ENCODE results near the gene ITGA3.

DNA sequence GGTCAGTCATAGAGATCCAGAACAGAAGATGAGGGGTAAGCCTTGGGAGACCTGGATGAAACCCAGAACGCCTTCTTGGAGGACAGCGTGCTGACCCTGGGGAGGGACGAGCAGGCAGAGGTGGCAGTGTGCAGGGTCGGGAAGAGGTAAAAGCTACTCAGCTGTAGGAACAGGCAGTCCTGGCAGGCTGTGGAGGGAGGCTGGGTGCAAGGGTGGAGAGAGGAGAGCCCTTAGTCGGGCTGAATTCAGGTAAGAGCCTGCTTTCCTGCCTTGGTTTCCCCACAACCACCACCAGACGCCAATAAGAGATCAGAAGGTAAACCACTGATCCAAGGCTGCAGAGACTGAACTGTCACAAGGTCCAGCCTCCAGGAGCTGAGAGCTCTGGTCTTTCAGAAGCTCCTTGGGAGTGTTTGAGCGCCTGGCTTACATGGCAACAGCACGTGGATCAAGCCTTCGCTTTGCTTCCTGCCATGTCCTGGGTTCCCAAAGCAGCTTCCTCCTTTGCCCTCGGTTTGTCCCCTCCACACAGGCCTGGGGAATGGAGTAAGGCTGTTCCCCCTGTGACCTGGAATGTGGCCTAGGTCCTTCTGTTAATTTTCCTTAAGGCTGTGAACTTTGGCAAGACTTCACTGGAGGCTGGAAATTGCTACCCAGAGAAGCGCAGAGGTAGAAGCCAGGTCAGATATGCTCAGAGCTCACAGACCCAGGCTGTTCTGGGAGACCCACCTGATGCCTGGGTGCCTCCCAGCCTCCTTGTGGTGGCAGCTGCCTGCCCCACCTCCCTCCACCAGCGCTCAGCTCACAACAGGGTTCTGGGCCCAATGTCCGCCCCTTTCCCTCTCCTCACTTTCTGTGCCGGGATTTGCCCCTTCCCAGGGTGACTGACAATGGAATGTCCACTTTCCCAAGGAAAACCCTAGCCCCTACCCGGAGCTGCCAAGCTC is 35.3 kb downstream of the ITGA3 start:
- TF ChIP-seq RXRA (IDR thresholded peaks at IDR 0.05) (no peak), FOXA1 (IDR thresholded peaks at IDR 0.05) (no peak), GABPA (IDR thresholded peaks at IDR 0.05 in 1 of 2, conservative IDR thresholded peaks at IDR 0.05 in 1 of 2) (no peak), SP1 (IDR thresholded peaks at IDR 0.05) (no peak), YY1 (IDR thresholded peaks at IDR 0.05) (no peak), RAD21 (IDR thresholded peaks at IDR 0.05) (no peak), HNF4A (conservative IDR thresholded peaks at IDR 0.05) (no peak), EGR1 (IDR thresholded peaks at IDR 0.05; ENCODE audit: low read depth in 2 of 2) (no peak), TAF1 (conservative IDR thresholded peaks at IDR 0.05) (no peak), JUND (IDR thresholded peaks at IDR 0.05) (no peak)
- TF ChIP-seq, protein P1, sequence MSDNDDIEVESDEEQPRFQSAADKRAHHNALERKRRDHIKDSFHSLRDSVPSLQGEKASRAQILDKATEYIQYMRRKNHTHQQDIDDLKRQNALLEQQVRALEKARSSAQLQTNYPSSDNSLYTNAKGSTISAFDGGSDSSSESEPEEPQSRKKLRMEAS (IDR thresholded peaks at IDR 0.05): no peak
- TF ChIP-seq, protein P2, sequence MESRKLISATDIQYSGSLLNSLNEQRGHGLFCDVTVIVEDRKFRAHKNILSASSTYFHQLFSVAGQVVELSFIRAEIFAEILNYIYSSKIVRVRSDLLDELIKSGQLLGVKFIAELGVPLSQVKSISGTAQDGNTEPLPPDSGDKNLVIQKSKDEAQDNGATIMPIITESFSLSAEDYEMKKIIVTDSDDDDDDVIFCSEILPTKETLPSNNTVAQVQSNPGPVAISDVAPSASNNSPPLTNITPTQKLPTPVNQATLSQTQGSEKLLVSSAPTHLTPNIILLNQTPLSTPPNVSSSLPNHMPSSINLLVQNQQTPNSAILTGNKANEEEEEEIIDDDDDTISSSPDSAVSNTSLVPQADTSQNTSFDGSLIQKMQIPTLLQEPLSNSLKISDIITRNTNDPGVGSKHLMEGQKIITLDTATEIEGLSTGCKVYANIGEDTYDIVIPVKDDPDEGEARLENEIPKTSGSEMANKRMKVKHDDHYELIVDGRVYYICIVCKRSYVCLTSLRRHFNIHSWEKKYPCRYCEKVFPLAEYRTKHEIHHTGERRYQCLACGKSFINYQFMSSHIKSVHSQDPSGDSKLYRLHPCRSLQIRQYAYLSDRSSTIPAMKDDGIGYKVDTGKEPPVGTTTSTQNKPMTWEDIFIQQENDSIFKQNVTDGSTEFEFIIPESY (IDR thresholded peaks at IDR 0.05): no peak
- TF ChIP-seq, protein P3, sequence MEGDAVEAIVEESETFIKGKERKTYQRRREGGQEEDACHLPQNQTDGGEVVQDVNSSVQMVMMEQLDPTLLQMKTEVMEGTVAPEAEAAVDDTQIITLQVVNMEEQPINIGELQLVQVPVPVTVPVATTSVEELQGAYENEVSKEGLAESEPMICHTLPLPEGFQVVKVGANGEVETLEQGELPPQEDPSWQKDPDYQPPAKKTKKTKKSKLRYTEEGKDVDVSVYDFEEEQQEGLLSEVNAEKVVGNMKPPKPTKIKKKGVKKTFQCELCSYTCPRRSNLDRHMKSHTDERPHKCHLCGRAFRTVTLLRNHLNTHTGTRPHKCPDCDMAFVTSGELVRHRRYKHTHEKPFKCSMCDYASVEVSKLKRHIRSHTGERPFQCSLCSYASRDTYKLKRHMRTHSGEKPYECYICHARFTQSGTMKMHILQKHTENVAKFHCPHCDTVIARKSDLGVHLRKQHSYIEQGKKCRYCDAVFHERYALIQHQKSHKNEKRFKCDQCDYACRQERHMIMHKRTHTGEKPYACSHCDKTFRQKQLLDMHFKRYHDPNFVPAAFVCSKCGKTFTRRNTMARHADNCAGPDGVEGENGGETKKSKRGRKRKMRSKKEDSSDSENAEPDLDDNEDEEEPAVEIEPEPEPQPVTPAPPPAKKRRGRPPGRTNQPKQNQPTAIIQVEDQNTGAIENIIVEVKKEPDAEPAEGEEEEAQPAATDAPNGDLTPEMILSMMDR (IDR thresholded peaks at IDR 0.05; ENCODE audit: low read depth, low read length, missing input control): no peak
- TF ChIP-seq, protein P4, sequence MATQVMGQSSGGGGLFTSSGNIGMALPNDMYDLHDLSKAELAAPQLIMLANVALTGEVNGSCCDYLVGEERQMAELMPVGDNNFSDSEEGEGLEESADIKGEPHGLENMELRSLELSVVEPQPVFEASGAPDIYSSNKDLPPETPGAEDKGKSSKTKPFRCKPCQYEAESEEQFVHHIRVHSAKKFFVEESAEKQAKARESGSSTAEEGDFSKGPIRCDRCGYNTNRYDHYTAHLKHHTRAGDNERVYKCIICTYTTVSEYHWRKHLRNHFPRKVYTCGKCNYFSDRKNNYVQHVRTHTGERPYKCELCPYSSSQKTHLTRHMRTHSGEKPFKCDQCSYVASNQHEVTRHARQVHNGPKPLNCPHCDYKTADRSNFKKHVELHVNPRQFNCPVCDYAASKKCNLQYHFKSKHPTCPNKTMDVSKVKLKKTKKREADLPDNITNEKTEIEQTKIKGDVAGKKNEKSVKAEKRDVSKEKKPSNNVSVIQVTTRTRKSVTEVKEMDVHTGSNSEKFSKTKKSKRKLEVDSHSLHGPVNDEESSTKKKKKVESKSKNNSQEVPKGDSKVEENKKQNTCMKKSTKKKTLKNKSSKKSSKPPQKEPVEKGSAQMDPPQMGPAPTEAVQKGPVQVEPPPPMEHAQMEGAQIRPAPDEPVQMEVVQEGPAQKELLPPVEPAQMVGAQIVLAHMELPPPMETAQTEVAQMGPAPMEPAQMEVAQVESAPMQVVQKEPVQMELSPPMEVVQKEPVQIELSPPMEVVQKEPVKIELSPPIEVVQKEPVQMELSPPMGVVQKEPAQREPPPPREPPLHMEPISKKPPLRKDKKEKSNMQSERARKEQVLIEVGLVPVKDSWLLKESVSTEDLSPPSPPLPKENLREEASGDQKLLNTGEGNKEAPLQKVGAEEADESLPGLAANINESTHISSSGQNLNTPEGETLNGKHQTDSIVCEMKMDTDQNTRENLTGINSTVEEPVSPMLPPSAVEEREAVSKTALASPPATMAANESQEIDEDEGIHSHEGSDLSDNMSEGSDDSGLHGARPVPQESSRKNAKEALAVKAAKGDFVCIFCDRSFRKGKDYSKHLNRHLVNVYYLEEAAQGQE (IDR thresholded peaks at IDR 0.05): no peak
